HG03354 (cell line): ENCODE data around the gene CLTC.

ENCODE experiments used
- ATAC-seq: cut with Tn5 transposase; IDR thresholded peaks from one replicate; pipeline ENCODE4 v1.9.1; 2021; ENCODE audit warnings: mild to moderate bottlenecking; ENCODE audit not compliant: unreplicated experiment, poor library complexity, severe bottlenecking

Gene CLTC

GRCh38 chr17:59675231-59675630, 55.5 kb downstream of the CLTC start:
- no peak for ATAC-seq

- ATAC-seq = no peak
These were observed 57.0 kb downstream of the CLTC start for GRCh38 chr17:59676716-59677115.

GRCh38 chr17:59678918-59679317, 59.2 kb downstream of the CLTC start:
- ATAC-seq = no peak

GRCh38 chr17:59680314-59680713, 60.6 kb downstream of the CLTC start:
- ATAC-seq = no peak

- ATAC-seq = no peak
These were observed 63.6 kb downstream of the CLTC start for GRCh38 chr17:59683283-59683682.

GRCh38 chr17:59684967-59685366, 65.3 kb downstream of the CLTC start:
- no peak for ATAC-seq

- no peak for ATAC-seq
These were observed 68.3 kb downstream of the CLTC start for GRCh38 chr17:59688008-59688407.

GRCh38 chr17:59688496-59688895, 68.8 kb downstream of the CLTC start:
- no peak for ATAC-seq

- no peak for ATAC-seq
These were observed 73.9 kb downstream of the CLTC start for GRCh38 chr17:59693582-59693981.

GRCh38 chr17:59694344-59694743, 74.6 kb downstream of the CLTC start:
- ATAC-seq = no peak

- no peak for ATAC-seq
These were observed 76.4 kb downstream of the CLTC start for GRCh38 chr17:59695945-59696681.

- ATAC-seq = no peak
These were observed 77.1 kb downstream of the CLTC start for GRCh38 chr17:59696682-59697277.

- ATAC-seq = no peak
These were observed 78.4 kb downstream of the CLTC start for GRCh38 chr17:59698143-59698542.

GRCh38 chr17:59699218-59699617, 79.5 kb downstream of the CLTC start:
- ATAC-seq = no peak

- no peak for ATAC-seq
These were observed 80.1 kb downstream of the CLTC start for GRCh38 chr17:59699786-59700185.

GRCh38 chr17:59702304-59702703, 82.6 kb downstream of the CLTC start:
- no peak for ATAC-seq

- peak; percentile 98 for ATAC-seq
These were observed 87.7 kb downstream of the CLTC start, which contains the start of the genes PTRH2 and VMP1 for GRCh38 chr17:59707149-59707970. Gene PTRH2, minus strand, starts transcription at chr17:59707430. Its CDS starts 9,452 bp downstream, at chr17:59697978. Gene VMP1, plus strand, starts transcription at chr17:59707654. Its CDS starts 23,793 bp downstream, at chr17:59731447.

- peak; percentile 1 for ATAC-seq
These were observed 88.3 kb downstream of the CLTC start for GRCh38 chr17:59707971-59708430.

- ATAC-seq = no peak
These were observed 92.2 kb downstream of the CLTC start for GRCh38 chr17:59711936-59712335.

- no peak for ATAC-seq
These were observed 93.2 kb downstream of the CLTC start for GRCh38 chr17:59712862-59713261.
